Measurements from ENCODE around the gene COA7.
"Not testable (repeated sequence)": the region's sequence is repeated elsewhere in the genome, so short reads cannot be mapped to it uniquely, and the experiment has no call there.

The COA7 gene

DNA sequence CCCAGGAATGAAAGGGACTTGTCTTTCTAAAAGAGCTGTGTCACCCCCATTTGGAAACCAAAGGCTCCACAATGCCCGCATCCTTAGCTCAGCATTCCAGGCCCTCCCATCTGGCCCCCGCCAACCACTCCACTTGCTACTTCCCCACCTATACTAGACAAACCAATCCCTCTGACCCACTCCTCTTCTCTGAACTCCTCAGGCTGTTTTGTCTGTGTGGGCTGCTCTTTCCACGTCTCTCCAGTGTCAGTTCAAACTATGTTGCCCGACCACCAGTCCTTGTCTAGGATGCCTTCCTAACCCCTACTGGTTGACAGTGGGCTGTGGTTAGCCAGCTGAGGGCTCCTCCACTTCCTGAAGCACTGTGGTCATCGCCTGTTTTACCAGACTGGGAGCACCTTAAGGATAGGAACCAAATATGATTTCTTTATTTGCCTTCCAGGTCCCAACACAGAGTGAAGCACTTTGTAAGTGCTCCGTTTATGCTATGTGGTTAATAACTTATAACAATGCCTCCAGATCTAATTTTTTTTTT lies 8.1 kb upstream of the COA7 start:
- TF ChIP-seq CTCF (IDR thresholded peaks at IDR 0.05; ENCODE audit: low read depth, low read length), result no peak
- no peak for DNase-seq (ENCODE audit: low read depth in 2 of 2)
- no peak overlapping the region for H3K4me3 ChIP-seq (replicated peaks in 1 of 2; ENCODE audit: low read depth in 2 of 2, low read length in 2 of 2)

GRCh38 chr1:52702886-52703787 lies 5.0 kb upstream of the COA7 start:
- DNase-seq (ENCODE audit: low read depth in 2 of 2), result peak; percentile 88 to 90
- TF ChIP-seq CTCF (IDR thresholded peaks at IDR 0.05; ENCODE audit: low read depth, low read length), result no peak

GRCh38 chr1:52695627-52696026 lies 2.5 kb downstream of the COA7 start:
- no peak for TF ChIP-seq CTCF (IDR thresholded peaks at IDR 0.05; ENCODE audit: low read depth, low read length)
- DNase-seq (ENCODE audit: low read depth in 2 of 2), result no peak
- H3K4me3 ChIP-seq (replicated peaks in 1 of 2; ENCODE audit: low read depth in 2 of 2, low read length in 2 of 2), result no peak overlapping the region

More at GRCh38 chr1:52702886-52703787, 5.0 kb upstream of the COA7 start:
- H3K4me3 ChIP-seq (replicated peaks in 1 of 2; ENCODE audit: low read depth in 2 of 2, low read length in 2 of 2), result peak overlapping the region; percentile 49 to 57

DNA sequence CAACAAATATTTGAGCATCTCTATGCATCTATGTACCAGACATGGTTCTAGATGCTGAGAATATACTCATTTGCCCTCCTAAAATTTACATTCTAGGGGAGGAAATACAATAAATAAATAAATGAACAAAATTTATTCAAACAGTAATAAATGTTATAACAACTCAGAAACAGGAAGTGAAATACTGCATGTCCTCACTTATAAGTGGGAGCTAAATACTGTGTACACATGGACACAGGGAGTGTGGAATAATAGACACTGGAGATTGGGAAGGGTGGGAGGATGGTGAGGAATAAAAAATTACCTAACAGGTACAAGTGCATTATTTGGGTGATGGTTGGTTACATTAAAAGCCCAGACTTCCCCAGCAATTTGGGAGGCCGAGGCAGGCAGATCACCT lies 4.3 kb downstream of the COA7 start:
- no peak for DNase-seq (ENCODE audit: low read depth in 2 of 2)
- no peak for TF ChIP-seq CTCF (IDR thresholded peaks at IDR 0.05; ENCODE audit: low read depth, low read length)
- H3K4me3 ChIP-seq (replicated peaks in 1 of 2; ENCODE audit: low read depth in 2 of 2, low read length in 2 of 2), result no peak overlapping the region

DNA sequence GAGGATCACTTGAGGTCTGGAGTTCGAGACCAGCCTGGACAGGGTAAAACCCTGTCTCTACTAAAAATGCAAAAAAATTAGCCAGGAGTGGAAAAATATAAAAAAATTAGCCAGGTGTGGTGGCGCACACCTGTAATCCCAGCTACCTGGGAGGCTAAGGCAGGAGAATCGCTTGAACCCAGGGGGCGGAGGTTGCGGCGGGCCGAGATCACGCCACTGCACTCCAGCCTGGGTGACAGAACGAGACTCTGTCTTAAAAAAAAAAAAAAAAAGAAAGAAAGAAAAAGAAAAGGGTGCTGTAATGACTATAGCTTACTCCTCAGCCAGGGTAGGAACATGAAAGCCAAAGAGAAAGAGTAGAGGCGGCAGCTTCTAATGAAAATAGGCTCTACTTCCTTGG lies 4.8 kb downstream of the COA7 start:
- H3K4me3 ChIP-seq (replicated peaks in 1 of 2; ENCODE audit: low read depth in 2 of 2, low read length in 2 of 2); DNase-seq (ENCODE audit: low read depth in 2 of 2): not testable (repeated sequence)

GRCh38 chr1:52692697-52693096 lies 5.5 kb downstream of the COA7 start:
- DNase-seq (ENCODE audit: low read depth in 2 of 2), result no peak
- no peak overlapping the region for H3K4me3 ChIP-seq (replicated peaks in 1 of 2; ENCODE audit: low read depth in 2 of 2, low read length in 2 of 2)
- TF ChIP-seq CTCF (IDR thresholded peaks at IDR 0.05; ENCODE audit: low read depth, low read length), result no peak

DNA sequence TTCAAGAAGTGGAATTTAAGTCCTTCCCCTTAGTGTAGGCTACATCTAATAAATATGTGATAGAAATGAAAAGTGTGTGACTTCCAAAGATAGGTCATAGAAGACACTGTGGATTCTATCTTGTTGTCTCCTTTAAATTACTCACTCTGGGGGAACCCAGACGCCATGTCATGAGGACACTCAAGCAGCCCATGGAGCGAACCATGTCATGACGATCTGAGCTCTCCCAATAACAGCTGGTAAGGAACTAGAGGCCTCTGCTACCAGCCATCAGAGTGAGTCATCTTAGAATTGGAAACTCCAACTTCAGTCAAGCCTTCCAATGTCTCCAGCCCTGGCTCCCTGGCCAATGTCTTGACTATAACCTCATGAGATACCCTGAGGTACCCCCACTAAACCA lies 6.3 kb downstream of the COA7 start:
- DNase-seq (ENCODE audit: low read depth in 2 of 2), result peak in 1 of 2 donors; percentile 22
- no peak for TF ChIP-seq CTCF (IDR thresholded peaks at IDR 0.05; ENCODE audit: low read depth, low read length)
- no peak overlapping the region for H3K4me3 ChIP-seq (replicated peaks in 1 of 2; ENCODE audit: low read depth in 2 of 2, low read length in 2 of 2)
